GM12874 (cell line): ENCODE measurements around the gene MYO1D.

Experiments used
- TF ChIP-seq, protein P1 (sequence below): IDR thresholded peaks from 2 replicates; pipeline ENCODE4 v1.5.1; 2011; ENCODE audit warnings: low read depth, mild to moderate bottlenecking, control low read depth, low read length, moderate library complexity; ENCODE audit not compliant: insufficient read depth

MYO1D gene

DNA sequence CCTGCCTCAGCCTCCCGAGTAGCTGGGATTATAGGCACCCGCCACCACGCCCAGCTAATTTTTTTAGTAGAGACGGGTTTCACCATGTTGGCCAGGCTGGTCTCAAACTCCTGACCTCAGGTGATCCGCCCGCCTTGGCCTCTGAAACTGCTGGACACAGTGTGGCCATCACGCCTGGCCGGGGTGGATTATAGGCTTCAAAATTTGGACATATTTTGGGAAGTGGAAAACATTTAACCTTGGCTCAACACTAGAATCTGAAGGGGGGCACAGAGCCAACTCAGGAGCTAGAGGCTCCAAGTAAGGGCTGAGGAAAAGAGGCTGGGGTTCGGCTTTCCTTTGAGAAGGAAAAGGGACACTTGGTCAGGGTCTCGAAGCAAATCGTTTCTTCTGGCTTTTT, 392.3 kb downstream of the MYO1D start:
- TF ChIP-seq, protein P1, sequence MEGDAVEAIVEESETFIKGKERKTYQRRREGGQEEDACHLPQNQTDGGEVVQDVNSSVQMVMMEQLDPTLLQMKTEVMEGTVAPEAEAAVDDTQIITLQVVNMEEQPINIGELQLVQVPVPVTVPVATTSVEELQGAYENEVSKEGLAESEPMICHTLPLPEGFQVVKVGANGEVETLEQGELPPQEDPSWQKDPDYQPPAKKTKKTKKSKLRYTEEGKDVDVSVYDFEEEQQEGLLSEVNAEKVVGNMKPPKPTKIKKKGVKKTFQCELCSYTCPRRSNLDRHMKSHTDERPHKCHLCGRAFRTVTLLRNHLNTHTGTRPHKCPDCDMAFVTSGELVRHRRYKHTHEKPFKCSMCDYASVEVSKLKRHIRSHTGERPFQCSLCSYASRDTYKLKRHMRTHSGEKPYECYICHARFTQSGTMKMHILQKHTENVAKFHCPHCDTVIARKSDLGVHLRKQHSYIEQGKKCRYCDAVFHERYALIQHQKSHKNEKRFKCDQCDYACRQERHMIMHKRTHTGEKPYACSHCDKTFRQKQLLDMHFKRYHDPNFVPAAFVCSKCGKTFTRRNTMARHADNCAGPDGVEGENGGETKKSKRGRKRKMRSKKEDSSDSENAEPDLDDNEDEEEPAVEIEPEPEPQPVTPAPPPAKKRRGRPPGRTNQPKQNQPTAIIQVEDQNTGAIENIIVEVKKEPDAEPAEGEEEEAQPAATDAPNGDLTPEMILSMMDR, result no peak

DNA sequence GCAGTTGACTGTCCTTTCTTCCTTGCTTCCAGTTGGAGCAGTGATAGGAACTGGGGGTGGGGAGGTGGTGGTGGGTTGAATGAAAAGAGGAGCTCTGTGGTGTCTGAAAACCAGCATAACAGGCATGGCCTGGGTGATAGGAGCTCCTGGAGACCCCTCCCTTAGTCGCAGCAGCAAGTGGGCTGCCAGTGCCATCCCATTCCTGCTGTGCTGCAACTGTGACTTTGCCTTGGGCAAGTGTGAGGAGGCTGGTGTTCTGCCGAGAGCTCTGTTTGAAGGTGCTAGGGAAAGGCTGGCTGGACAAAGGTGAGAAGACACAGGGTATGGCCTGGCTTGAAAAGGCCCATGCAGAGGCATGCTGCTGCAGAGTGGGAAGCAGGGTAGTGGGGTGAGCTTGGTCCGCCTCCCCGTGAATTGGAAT, 392.9 kb downstream of the MYO1D start:
- TF ChIP-seq, protein P1, result no peak

DNA sequence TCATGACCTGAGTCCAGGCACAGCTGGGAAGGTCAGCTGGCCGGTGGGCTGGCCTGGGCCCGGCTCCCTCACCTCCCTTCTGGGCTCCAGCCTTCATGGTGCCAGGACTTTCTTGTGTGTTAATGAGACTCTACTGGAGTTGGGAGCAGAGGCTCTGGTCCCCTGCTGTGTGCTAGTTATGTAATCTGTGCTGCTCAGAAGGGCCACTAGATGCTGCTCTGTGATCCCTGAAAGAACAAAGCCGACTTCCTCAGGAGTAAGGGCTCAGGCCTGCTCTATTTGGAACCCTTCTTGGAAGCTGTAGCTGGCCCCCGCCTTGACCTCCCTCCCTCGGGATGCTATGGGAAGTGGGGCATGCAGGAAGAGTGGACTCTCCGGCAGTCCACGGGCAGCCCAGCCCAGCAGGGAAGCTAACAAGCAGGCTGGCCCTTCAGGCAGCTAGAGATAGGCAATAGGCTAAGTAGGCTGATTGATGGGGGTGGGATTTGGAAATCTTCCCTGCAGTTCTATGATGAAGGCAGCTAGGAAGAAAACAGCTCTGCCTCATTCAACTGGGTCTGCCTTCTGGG, 393.4 kb downstream of the MYO1D start:
- TF ChIP-seq, protein P1, result peak; percentile 91

DNA sequence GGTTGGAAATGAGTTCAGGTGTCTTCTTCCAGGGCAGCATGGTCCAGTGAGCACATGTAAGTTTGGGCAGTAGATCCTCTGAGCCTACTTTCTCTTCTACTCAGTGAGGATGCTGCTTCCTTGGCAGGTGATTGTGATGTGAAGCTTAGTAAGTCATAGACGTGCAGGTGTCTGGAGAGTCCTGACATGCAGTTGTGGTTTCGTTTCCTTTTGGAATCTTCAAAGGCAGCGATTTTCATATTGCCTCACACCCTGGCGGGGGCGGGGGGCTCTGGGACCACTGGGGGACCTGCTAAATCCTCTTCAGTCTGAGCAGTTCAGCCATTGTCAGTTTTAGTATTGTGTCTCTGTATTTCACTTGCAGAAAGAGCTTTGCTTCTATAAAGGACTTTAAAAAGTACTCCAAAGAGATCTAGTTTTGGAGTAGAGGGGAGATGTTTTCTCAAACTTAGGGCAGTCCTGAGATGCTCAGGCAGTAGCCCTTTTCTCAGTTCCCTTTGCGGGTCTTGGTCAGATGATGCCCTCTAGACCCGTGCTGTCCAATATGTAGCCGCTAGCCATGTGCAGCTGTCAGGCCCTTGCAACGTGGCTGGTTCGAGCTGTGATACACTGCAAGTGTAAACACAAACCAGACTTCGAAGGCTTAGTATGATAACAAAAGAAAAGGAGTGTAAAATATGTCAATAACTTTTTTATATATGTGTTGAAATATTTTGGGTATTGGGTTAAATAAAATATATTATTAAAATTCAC, 394.2 kb downstream of the MYO1D start:
- TF ChIP-seq, protein P1, result no peak

DNA sequence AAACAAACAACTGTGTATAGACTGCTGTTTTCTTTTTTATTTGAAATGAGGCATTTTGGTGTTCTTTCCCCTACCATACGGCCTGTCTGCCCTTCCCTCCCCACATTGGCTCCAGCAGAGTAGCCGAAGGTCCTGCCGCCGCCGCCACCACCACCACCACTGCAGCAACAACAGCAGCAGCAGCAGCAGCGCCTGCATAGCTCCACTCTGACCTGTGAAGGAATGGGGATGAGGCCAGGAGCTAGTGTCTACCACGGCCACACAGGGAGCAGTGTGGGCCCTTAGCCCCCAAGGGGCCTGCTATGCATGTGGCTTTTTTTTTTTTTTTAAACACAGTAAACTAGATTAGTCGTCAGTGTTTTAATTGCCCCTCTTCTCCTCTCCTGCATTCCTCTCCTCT, 395.7 kb downstream of the MYO1D start:
- TF ChIP-seq, protein P1, result no peak

DNA sequence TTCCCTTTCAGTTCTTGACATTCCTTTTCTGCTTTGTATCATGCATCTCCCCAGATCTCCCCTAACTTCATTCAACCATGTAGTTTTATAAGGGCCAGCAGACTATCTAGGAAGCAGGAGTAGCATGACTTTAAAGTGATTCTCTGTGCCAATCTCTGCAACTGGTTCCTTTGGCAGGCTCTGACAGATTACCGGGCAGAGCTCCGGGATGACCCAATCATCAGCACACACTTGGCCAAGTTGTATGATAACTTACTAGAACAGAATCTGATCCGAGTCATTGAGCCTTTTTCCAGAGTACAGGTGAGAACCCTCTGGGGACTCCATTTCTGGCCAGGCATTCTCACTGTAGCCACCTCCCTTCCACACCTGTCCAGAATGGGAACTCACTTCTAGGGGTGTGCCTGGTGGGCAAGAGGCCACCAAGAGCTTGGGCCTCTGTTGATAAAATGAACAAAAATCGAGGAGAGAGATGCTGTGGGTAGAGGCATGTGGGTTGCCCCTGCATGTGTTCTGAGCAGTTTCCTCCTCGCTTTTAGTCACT, 397.8 kb downstream of the MYO1D start:
- TF ChIP-seq, protein P1, result no peak

DNA sequence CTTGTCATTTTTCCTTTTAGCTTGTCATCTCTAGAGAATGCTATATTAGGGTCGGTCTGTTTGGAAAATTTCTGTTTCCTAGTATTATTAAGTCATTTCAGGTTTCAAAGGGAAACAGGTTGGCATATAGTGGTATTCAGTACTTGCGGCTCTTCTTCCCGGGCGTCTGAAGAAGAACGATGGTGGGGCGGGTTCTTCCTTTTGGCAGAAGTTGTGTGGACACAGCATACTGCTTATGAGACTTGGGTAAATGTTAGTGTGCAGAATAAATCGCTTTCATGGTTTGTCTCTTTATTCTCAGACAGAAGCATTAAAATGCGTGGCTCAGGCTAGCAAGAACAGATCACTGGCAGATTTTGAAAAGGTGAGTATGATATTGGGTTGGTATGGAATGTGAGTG, 399.7 kb downstream of the MYO1D start:
- TF ChIP-seq, protein P1, result no peak
